ENCODE data around the gene SAMD8. TPM values are rescaled to one million over a fixed set of nuclear protein-coding genes. Genes with fewer than 3 reads are reported as not detected.

SAMD8 gene
- polyA plus RNA-seq, 12 donors: 8.9 to 18.5 (median 13.5) TPM; not detected in 1

GRCh38 chr10:75083972-75084833 is 27.3 kb upstream of the SAMD8 start:
- no peak for DNase-seq

GRCh38 chr10:75084834-75085384 is 26.5 kb upstream of the SAMD8 start:
- no peak for DNase-seq

DNA sequence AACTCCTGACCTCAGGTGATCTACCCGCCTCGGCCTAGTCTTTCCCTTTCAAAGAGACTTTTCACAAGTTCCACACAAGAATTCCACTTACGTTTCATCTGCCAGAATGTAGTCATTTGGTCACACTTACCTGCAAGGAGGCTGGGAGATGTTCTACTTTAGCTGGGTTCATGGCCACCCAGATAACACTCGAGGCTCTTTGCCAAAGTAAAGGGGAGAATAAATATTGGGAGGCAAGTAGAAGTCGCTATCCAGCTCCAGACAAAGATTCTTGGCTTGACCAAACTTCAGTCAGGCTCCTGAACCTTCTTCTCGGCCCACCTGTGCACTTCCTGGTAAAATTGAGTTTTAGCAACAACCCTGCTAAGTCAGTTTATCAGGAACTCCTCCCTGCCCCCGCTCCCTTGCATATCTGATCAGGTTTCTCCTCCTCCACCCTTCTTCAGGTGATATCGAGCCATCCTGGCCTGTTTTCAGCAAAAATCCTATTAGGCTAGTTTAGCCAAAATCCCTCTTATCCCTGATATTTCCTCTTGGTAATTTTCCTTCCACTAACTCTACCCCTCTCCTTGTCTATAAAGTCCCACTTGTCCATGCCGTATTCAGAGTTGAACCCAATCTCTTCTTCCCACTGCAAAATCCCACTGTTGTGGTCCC is 25.1 kb upstream of the SAMD8 start:
- no peak for DNase-seq

GRCh38 chr10:75088640-75089039 is 22.8 kb upstream of the SAMD8 start:
- DNase-seq: no peak

DNA sequence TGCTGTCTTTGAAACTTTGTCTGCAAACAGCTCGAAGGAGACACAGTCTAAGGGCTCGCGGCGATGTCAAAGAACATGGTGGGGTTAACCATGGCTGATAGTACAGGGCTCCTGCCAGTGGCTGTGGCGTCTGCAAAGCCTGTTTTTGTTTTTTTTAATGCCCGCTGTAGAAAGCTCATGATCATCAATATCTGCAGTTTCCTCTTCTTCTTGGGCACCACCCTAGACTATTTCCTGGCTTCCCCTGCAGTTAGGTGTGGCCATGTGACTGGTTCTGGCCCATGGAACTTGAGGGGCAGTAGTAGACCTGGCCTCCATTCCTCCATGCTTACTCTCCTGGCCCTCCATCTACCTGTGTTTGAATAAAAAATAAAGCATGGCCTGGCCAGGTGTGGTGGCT is 21.8 kb upstream of the SAMD8 start:
- no peak for DNase-seq

GRCh38 chr10:75091146-75091545 is 20.3 kb upstream of the SAMD8 start:
- DNase-seq: no peak

- no peak for DNase-seq
These were observed 17.0 kb upstream of the SAMD8 start for GRCh38 chr10:75094465-75094864.

DNA sequence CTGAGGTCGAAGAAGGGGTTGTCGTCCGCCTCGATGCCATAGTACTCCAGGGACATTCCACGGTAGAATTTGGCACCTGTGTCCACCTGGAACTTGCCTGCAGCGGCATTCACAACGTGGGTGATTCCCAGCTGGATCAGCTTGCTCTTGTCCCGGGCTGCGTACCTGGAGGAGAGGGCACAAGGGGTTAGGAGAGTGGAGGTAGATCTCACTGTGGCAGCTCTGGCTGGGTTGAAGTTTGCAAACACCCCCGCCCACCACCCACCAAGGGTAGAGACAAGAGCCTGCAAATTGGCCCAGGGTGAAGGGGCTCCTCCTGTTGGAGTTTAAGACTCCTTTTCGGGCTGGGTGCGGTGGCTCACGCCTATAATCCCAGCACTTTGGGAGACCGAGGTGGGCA is 15.8 kb upstream of the SAMD8 start:
- DNase-seq: no peak

- no peak for DNase-seq
These were observed 14.7 kb upstream of the SAMD8 start for GRCh38 chr10:75096749-75097148.

GRCh38 chr10:75097666-75098285 is 13.7 kb upstream of the SAMD8 start:
- DNase-seq: no peak

DNA sequence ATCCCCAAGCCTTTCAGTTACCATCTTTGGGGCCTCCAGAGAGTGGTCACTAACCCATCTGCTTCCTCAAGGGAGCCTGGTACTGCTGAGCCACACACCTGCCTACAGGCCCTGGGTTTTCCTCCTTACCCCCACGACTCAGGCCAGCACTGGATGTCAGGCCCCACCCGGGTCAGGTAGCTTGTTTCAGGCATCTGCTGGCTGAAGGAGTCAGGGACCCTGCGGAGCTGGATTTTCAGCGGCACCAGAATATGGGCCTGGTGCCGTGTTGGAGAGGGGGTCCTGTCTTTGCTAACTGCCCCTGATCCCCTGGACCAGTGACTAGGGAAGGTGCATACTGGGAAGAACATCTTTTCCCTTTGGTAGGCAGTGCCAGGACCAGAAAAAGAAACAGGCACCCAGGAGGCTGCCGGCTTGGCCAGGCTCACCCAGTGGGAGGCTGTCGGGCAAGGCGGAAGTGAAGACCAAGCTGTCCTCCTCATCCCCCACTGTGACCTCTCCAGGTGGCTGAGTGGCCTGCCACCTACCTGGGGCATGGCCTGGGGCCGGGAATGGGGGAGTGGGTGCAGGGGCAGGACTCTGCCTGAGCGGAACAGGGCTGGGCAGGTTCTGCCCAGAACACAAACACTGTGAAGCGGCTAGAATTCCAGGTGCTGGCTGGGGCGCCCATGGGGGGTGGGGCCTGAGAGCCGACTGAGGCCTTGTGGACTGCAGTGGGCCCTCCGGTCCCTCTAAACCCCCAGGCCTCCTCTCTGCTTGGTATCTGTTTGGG is 12.4 kb upstream of the SAMD8 start:
- DNase-seq: no peak

DNA sequence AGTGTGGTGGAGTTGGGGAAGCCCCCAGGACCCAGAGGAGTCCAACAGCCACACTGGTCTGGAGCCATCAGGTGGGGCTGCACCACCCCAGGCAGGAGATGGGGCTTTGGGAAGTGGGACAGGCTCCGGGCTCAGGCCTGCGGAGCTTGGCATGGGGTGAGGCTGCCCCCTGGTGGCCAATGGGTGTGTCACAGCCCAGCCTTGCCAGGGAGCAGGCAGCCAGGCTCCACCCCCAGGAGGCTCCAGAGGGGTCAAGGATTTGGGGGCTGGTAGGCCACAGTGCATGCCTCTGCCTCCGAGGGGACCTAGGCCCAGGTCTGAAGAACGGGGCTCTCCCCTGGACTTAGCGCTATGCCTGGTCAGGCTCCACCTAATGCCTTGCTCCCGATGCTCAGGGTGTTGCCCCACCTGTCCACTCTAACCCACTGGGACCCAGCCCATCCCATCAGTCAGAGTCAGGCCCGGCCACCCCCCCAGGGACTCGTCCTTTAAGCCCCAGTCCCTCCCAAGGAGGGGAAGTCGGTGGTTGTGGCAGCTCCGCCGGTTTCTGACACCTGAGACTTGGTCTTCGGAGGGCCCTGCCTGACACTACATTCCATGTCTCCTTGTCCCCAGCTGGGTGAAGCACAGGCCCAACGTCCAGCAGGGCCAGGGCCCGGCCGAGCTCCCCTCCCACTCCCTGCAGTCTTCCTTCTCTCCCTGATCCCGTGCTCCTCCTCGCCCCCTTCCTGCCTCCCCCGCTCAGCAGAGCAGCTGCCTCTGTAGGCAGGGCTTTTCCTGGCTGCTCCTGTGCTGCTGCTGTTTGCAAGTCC is 11.3 kb upstream of the SAMD8 start:
- DNase-seq: peak; percentile 81

DNA sequence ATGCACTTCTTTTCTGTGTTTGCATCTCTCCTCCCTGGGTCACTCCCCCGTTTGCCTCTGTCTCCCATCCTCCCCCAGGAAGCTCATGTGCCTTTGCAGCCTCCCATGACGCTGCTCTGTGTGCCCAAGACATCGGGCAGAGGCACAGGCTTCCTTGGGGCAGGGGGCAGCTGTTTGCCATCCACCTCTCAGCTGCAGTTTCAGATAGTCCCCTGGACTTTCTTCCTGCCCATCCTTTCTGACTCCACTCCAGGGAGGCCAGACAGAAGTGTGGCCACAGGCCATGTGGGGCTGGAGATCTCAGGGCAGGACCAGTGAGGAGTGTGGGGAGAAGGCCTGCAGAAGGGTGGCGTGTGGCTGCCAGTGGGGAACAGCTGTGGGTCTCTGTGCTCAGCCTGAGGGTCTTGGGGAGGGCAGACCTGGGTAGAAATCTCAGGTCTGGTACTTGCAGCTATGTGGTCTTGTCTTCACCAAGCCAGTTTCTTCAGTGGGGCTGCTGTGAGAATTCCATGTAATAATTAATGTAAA is 10.6 kb upstream of the SAMD8 start:
- DNase-seq: no peak

- no peak for DNase-seq
These were observed 9.8 kb upstream of the SAMD8 start for GRCh38 chr10:75101416-75102251.

- DNase-seq: no peak
These were observed 8.4 kb upstream of the SAMD8 start for GRCh38 chr10:75102830-75103673.

DNA sequence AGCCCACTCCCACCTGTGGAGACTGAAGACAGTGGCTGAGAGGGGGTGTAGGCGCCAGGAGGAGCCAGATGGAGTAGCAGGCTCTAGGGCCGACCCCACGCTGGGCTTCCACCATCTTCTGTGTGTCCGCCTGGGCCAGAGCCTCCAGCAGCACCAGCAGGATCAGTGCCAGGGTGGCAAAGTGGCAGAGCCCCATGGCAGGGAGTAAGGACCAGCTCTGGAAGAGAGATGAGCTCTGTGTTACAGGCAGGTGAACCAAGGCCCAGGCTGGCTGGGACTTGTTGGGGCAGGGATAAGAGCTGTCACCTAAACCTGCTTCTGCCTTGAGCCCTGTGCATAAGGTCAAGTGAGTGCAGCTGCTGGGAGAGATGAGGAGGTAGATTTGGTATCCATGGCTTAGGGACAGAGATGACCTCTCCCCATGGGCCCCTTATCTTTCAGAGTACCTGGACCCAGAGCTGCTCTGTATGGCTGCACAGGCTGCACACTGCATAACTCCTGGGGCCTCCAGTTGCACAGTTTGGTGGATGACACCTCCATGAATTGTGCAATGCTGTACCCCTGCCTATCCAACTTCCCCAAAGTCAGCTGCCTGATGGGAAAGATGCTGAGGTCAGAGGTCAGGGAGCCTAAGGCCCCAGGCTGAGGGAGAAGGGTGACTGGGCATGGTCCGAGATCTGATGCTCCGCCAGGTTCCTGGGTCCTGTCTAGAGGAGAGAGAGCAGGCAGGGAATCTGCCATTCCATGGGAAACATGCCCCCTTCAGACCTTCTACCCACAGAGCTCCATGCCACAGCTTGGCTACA is 7.4 kb upstream of the SAMD8 start:
- no peak for DNase-seq

- DNase-seq: no peak
These were observed 6.6 kb upstream of the SAMD8 start for GRCh38 chr10:75104842-75105241.

Measured in muscle of arm (tissue), 12 donors.